ENCODE data around the gene TPCN1.

The TPCN1 gene

GRCh38 chr12:113249546-113249945, 28.3 kb downstream of the TPCN1 start:
- Histone ChIP-seq H3K36me3 (ENCODE audit: control insufficient read depth, insufficient read depth, low read length) (0 out of 2 replicates have a peak, but pooled peaks cover 3% of the 10 kb centered on the region), H3K9me3 (ENCODE audit: control insufficient read depth, insufficient read depth, low read length) (no peaks in the 10 kb centered on the region), H3K4me1 (ENCODE audit: control insufficient read depth, insufficient read depth, low read length) (peaks cover 10% of the 10 kb centered on the region), H3K4me3 (ENCODE audit: low read length) (no peak overlapping the region), H3K27me3 (ENCODE audit: control insufficient read depth, insufficient read depth, low read length) (no peaks in the 10 kb centered on the region), H3K27ac (ENCODE audit: low read length) (no peak overlapping the region)
- DNase-seq (ENCODE audit: low read depth, low spot score) = no peak
- no CpG with 5 or more reads among the region's 12 CpGs for WGBS (ENCODE audit: insufficient coverage, insufficient read length)

GRCh38 chr12:113250045-113250444, 28.8 kb downstream of the TPCN1 start:
- no CpG with 5 or more reads among the region's 6 CpGs for WGBS (ENCODE audit: insufficient coverage, insufficient read length)
- H3K4me3 ChIP-seq (ENCODE audit: low read length) = no peak overlapping the region
- no peak overlapping the region for H3K27ac ChIP-seq (ENCODE audit: low read length)
- peaks cover 8% of the 10 kb centered on the region for H3K4me1 ChIP-seq (ENCODE audit: control insufficient read depth, insufficient read depth, low read length)
- no peak for DNase-seq (ENCODE audit: low read depth, low spot score)
- H3K9me3 ChIP-seq (ENCODE audit: control insufficient read depth, insufficient read depth, low read length) = no peaks in the 10 kb centered on the region
- no peaks in the 10 kb centered on the region for H3K27me3 ChIP-seq (ENCODE audit: control insufficient read depth, insufficient read depth, low read length)
- H3K36me3 ChIP-seq (ENCODE audit: control insufficient read depth, insufficient read depth, low read length) = 0 out of 2 replicates have a peak, but pooled peaks cover 3% of the 10 kb centered on the region

GRCh38 chr12:113251404-113252070, 30.3 kb downstream of the TPCN1 start:
- H3K9me3 ChIP-seq (ENCODE audit: control insufficient read depth, insufficient read depth, low read length) = no peaks in the 10 kb centered on the region
- no CpG with 5 or more reads among the region's 16 CpGs for WGBS (ENCODE audit: insufficient coverage, insufficient read length)
- H3K27ac ChIP-seq (ENCODE audit: low read length) = no peak overlapping the region
- DNase-seq (ENCODE audit: low read depth, low spot score) = no peak
- H3K4me3 ChIP-seq (ENCODE audit: low read length) = no peak overlapping the region
- H3K4me1 ChIP-seq (ENCODE audit: control insufficient read depth, insufficient read depth, low read length) = peaks cover 3% of the 10 kb centered on the region
- H3K27me3 ChIP-seq (ENCODE audit: control insufficient read depth, insufficient read depth, low read length) = no peaks in the 10 kb centered on the region
- H3K36me3 ChIP-seq (ENCODE audit: control insufficient read depth, insufficient read depth, low read length) = 0 out of 2 replicates have a peak, but pooled peaks cover 3% of the 10 kb centered on the region

GRCh38 chr12:113252494-113252893, 31.2 kb downstream of the TPCN1 start:
- Histone ChIP-seq H3K4me1 (ENCODE audit: control insufficient read depth, insufficient read depth, low read length) (no peaks in the 10 kb centered on the region; the same call in 1 of the 2 replicates), H3K27ac (ENCODE audit: low read length) (no peak overlapping the region), H3K36me3 (ENCODE audit: control insufficient read depth, insufficient read depth, low read length) (0 out of 2 replicates have a peak, but pooled peaks cover 3% of the 10 kb centered on the region), H3K4me3 (ENCODE audit: low read length) (no peak overlapping the region; the same call in 1 of the 2 replicates), H3K27me3 (ENCODE audit: control insufficient read depth, insufficient read depth, low read length) (no peaks in the 10 kb centered on the region), H3K9me3 (ENCODE audit: control insufficient read depth, insufficient read depth, low read length) (no peaks in the 10 kb centered on the region)
- no peak for DNase-seq (ENCODE audit: low read depth, low spot score)
- WGBS (ENCODE audit: insufficient coverage, insufficient read length) = no CpG with 5 or more reads among the region's 10 CpGs

GRCh38 chr12:113253532-113254285, 32.4 kb downstream of the TPCN1 start:
- WGBS (ENCODE audit: insufficient coverage, insufficient read length) = no CpG with 5 or more reads among the region's 5 CpGs
- Histone ChIP-seq H3K9me3 (ENCODE audit: control insufficient read depth, insufficient read depth, low read length) (no peaks in the 10 kb centered on the region), H3K27me3 (ENCODE audit: control insufficient read depth, insufficient read depth, low read length) (no peaks in the 10 kb centered on the region), H3K27ac (ENCODE audit: low read length) (no peak overlapping the region), H3K36me3 (ENCODE audit: control insufficient read depth, insufficient read depth, low read length) (0 out of 2 replicates have a peak, but pooled peaks cover 3% of the 10 kb centered on the region), H3K4me1 (ENCODE audit: control insufficient read depth, insufficient read depth, low read length) (no peaks in the 10 kb centered on the region; the same call in 1 of the 2 replicates), H3K4me3 (ENCODE audit: low read length) (no peak overlapping the region)
- DNase-seq (ENCODE audit: low read depth, low spot score) = no peak

- Histone ChIP-seq H3K4me3 (ENCODE audit: low read length) (no peak overlapping the region), H3K4me1 (ENCODE audit: control insufficient read depth, insufficient read depth, low read length) (no peaks in the 10 kb centered on the region; the same call in 1 of the 2 replicates), H3K27me3 (ENCODE audit: control insufficient read depth, insufficient read depth, low read length) (no peaks in the 10 kb centered on the region), H3K9me3 (ENCODE audit: control insufficient read depth, insufficient read depth, low read length) (no peaks in the 10 kb centered on the region), H3K27ac (ENCODE audit: low read length) (no peak overlapping the region), H3K36me3 (ENCODE audit: control insufficient read depth, insufficient read depth, low read length) (0 out of 2 replicates have a peak, but pooled peaks cover 3% of the 10 kb centered on the region)
- DNase-seq (ENCODE audit: low read depth, low spot score) = no peak
- WGBS (ENCODE audit: insufficient coverage, insufficient read length) = no CpG with 5 or more reads among the region's 4 CpGs
These were observed 33.0 kb downstream of the TPCN1 start for GRCh38 chr12:113254298-113254697.

GRCh38 chr12:113257564-113257963, 36.3 kb downstream of the TPCN1 start:
- Histone ChIP-seq H3K36me3 (ENCODE audit: control insufficient read depth, insufficient read depth, low read length) (no peaks in the 10 kb centered on the region), H3K4me3 (ENCODE audit: low read length) (no peak overlapping the region), H3K27ac (ENCODE audit: low read length) (no peak overlapping the region), H3K27me3 (ENCODE audit: control insufficient read depth, insufficient read depth, low read length) (no peaks in the 10 kb centered on the region), H3K9me3 (ENCODE audit: control insufficient read depth, insufficient read depth, low read length) (no peaks in the 10 kb centered on the region), H3K4me1 (ENCODE audit: control insufficient read depth, insufficient read depth, low read length) (peaks cover 2% of the 10 kb centered on the region; the same call in 1 of the 2 replicates)
- no peak for DNase-seq (ENCODE audit: low read depth, low spot score)

- no peak overlapping the region for H3K4me3 ChIP-seq (ENCODE audit: low read length)
- DNase-seq (ENCODE audit: low read depth, low spot score) = no peak
- no CpG with 5 or more reads among the region's 5 CpGs for WGBS (ENCODE audit: insufficient coverage, insufficient read length)
- no peaks in the 10 kb centered on the region for H3K9me3 ChIP-seq (ENCODE audit: control insufficient read depth, insufficient read depth, low read length)
- no peak overlapping the region for H3K27ac ChIP-seq (ENCODE audit: low read length)
- H3K36me3 ChIP-seq (ENCODE audit: control insufficient read depth, insufficient read depth, low read length) = no peaks in the 10 kb centered on the region
- H3K27me3 ChIP-seq (ENCODE audit: control insufficient read depth, insufficient read depth, low read length) = no peaks in the 10 kb centered on the region
- peaks cover 2% of the 10 kb centered on the region; the same call in 1 of the 2 replicates for H3K4me1 ChIP-seq (ENCODE audit: control insufficient read depth, insufficient read depth, low read length)
These were observed 38.9 kb downstream of the TPCN1 start for GRCh38 chr12:113260127-113260526.

GRCh38 chr12:113260636-113261300, 39.5 kb downstream of the TPCN1 start:
- peaks cover 2% of the 10 kb centered on the region; the same call in 1 of the 2 replicates for H3K4me1 ChIP-seq (ENCODE audit: control insufficient read depth, insufficient read depth, low read length)
- H3K9me3 ChIP-seq (ENCODE audit: control insufficient read depth, insufficient read depth, low read length) = no peaks in the 10 kb centered on the region
- H3K4me3 ChIP-seq (ENCODE audit: low read length) = no peak overlapping the region
- no peak for DNase-seq (ENCODE audit: low read depth, low spot score)
- H3K27me3 ChIP-seq (ENCODE audit: control insufficient read depth, insufficient read depth, low read length) = no peaks in the 10 kb centered on the region
- no peaks in the 10 kb centered on the region for H3K36me3 ChIP-seq (ENCODE audit: control insufficient read depth, insufficient read depth, low read length)
- WGBS (ENCODE audit: insufficient coverage, insufficient read length) = no CpG with 5 or more reads among the region's 12 CpGs
- H3K27ac ChIP-seq (ENCODE audit: low read length) = no peak overlapping the region

GRCh38 chr12:113261847-113262470, 40.7 kb downstream of the TPCN1 start:
- H3K9me3 ChIP-seq (ENCODE audit: control insufficient read depth, insufficient read depth, low read length) = no peaks in the 10 kb centered on the region
- no peaks in the 10 kb centered on the region for H3K27me3 ChIP-seq (ENCODE audit: control insufficient read depth, insufficient read depth, low read length)
- peaks cover 2% of the 10 kb centered on the region; the same call in 1 of the 2 replicates for H3K4me1 ChIP-seq (ENCODE audit: control insufficient read depth, insufficient read depth, low read length)
- no peak overlapping the region for H3K27ac ChIP-seq (ENCODE audit: low read length)
- DNase-seq (ENCODE audit: low read depth, low spot score) = no peak
- no peak overlapping the region for H3K4me3 ChIP-seq (ENCODE audit: low read length)
- no CpG with 5 or more reads among the region's 6 CpGs for WGBS (ENCODE audit: insufficient coverage, insufficient read length)
- H3K36me3 ChIP-seq (ENCODE audit: control insufficient read depth, insufficient read depth, low read length) = no peaks in the 10 kb centered on the region

All from iPS DF 6.9 (cell line).